NB4 (cell line): Measurements from ENCODE around the gene SPRTN.
A peak's percentile ranks its signal among the peaks of the same experiment; 100 is the strongest.

Experiments
- DNase-seq: peaks from one replicate; pipeline ENCODE4 v3.0.0; 2010; ENCODE audit warnings: low read depth
- H3K4me3 ChIP-seq: one replicate; pipeline ENCODE4 v1.5.1; 2011; ENCODE audit warnings: mild to moderate bottlenecking, low read depth, low read length, moderate library complexity
- MYC ChIP-seq: IDR thresholded peaks from 2 replicates; pipeline ENCODE4 v1.6.1; 2011; ENCODE audit warnings: low read depth, low read length
- POLR2A ChIP-seq: IDR thresholded peaks from 2 replicates; pipeline ENCODE4 v1.6.1; 2011; ENCODE audit warnings: mild to moderate bottlenecking; ENCODE audit not compliant: insufficient read length; ENCODE audit errors: extremely low read depth
- TF ChIP-seq, protein P1 (sequence below): IDR thresholded peaks from one replicate; pipeline ENCODE4 v1.5.1; 2012; ENCODE audit warnings: low read depth, low read length
- TF ChIP-seq, protein P2 (sequence below): IDR thresholded peaks from 2 replicates; pipeline ENCODE4 v1.6.1; 2011; ENCODE audit warnings: low read depth, low read length

Gene SPRTN, protein sequence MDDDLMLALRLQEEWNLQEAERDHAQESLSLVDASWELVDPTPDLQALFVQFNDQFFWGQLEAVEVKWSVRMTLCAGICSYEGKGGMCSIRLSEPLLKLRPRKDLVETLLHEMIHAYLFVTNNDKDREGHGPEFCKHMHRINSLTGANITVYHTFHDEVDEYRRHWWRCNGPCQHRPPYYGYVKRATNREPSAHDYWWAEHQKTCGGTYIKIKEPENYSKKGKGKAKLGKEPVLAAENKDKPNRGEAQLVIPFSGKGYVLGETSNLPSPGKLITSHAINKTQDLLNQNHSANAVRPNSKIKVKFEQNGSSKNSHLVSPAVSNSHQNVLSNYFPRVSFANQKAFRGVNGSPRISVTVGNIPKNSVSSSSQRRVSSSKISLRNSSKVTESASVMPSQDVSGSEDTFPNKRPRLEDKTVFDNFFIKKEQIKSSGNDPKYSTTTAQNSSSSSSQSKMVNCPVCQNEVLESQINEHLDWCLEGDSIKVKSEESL

GRCh38 chr1:231338270-231339128 is at the start of gene SPRTN:
Gene SPRTN (plus strand): TSS chr1:231338293. CDS start chr1:231338384, 91 bp downstream.
- peak within 1 kb of the TSS; percentile 97 for H3K4me3 ChIP-seq
- TF ChIP-seq MYC (no peak), POLR2A (peak; percentile 6)
- peak; percentile 49 for DNase-seq

GRCh38 chr1:231295938-231296337 is 42.2 kb upstream of the SPRTN start:
- TF ChIP-seq, protein P1, sequence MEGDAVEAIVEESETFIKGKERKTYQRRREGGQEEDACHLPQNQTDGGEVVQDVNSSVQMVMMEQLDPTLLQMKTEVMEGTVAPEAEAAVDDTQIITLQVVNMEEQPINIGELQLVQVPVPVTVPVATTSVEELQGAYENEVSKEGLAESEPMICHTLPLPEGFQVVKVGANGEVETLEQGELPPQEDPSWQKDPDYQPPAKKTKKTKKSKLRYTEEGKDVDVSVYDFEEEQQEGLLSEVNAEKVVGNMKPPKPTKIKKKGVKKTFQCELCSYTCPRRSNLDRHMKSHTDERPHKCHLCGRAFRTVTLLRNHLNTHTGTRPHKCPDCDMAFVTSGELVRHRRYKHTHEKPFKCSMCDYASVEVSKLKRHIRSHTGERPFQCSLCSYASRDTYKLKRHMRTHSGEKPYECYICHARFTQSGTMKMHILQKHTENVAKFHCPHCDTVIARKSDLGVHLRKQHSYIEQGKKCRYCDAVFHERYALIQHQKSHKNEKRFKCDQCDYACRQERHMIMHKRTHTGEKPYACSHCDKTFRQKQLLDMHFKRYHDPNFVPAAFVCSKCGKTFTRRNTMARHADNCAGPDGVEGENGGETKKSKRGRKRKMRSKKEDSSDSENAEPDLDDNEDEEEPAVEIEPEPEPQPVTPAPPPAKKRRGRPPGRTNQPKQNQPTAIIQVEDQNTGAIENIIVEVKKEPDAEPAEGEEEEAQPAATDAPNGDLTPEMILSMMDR, result no peak
- TF ChIP-seq, protein P2, sequence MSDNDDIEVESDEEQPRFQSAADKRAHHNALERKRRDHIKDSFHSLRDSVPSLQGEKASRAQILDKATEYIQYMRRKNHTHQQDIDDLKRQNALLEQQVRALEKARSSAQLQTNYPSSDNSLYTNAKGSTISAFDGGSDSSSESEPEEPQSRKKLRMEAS, result no peak
- TF ChIP-seq POLR2A, result no peak
- TF ChIP-seq MYC, result no peak
- H3K4me3 ChIP-seq, result no peak overlapping the region
- DNase-seq, result no peak

DNA sequence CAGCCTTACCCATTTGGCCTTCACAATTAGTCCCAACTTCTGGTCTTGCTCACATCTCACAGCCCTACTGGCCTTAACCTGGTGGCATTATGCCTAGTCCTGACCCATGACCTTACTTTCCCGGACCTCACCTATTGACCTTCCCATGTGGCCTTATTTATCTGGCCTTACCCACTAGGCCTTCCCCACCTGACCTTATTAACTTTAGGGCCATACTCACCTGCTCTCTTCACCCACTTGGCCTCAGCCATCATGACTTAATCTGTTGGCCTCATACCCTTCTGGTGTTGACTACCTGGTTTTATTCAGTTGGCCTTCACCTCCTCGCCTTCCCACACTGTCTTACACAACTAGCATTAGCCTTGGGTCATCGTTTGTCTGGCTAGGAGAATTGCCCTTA is 36.1 kb upstream of the SPRTN start:
- DNase-seq, result no peak
- no peak overlapping the region for H3K4me3 ChIP-seq
- no peak for TF ChIP-seq POLR2A
- TF ChIP-seq MYC, result no peak
- TF ChIP-seq, protein P1, result no peak
- TF ChIP-seq, protein P2, result no peak

DNA sequence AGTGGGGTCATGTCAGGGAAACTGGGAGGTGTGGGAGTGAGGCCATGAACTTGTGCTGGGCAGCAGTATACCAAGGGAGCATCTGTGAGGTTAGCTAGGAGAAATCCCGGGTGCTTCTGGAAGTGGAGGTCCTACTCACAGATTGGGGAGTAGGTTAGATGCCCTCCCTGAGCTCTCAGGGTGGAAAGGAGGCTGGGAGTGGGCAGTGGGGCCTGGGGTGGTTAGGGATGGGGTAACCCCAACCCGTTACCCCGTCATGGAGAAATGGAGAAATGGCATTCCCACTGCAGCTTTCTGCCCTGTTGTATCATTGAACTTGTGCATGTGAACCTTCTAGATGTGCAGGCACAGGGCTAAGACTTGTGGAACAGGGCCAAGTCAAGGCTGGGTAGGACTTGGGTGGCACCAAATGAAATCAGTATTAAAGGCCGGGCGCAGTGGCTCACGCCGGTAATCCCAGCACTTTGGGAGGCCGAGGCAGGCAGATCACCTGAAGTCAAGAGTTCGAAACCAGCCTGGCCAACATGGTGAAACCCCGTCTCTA is 27.6 kb upstream of the SPRTN start:
- DNase-seq, result no peak
- TF ChIP-seq POLR2A (no peak), MYC (no peak)
- no peak overlapping the region for H3K4me3 ChIP-seq

DNA sequence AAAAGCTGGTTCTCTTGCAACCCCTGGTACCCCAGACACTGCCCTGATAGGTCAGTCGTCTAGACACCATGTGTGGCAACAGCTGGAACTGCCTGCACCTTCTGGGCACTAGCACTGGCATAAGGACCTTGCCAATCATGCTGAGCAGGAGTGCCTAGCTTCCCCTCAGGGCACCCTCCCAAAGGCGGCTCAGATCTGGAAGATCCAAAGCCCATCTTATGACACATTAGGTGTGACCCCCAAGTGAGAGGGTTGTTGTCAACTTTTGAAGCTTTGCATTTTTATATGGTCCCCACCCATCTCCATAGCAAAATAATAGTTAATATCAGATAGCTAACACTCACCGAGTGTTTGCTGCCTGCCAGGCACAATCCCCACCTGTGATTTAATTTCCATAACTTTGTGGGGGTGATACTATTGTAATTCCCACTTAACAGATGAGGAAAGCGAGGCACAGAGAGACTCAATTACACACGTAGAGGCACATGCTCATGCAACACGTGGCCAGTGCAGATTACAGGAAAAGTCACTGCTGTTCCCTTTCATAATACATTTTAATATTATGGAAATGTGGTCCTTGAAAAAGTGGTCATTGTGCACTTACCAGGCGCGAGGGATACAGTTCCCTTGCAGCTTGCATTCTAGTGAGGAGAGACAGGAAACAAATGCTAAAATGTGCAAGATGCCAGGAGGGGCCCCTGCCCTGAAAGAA is 26.2 kb upstream of the SPRTN start:
- TF ChIP-seq, protein P1, result no peak
- no peak for TF ChIP-seq POLR2A
- DNase-seq, result no peak
- no peak overlapping the region for H3K4me3 ChIP-seq

- no peak overlapping the region for H3K4me3 ChIP-seq
- DNase-seq, result no peak
- TF ChIP-seq POLR2A, result no peak
- TF ChIP-seq, protein P2, result no peak
- TF ChIP-seq MYC, result no peak
Observed at GRCh38 chr1:231312432-231312788, 25.7 kb upstream of the SPRTN start.

- TF ChIP-seq, protein P2, result no peak
- TF ChIP-seq, protein P1, result no peak
- H3K4me3 ChIP-seq, result no peak overlapping the region
- DNase-seq, result no peak
Observed at GRCh38 chr1:231313661-231314060, 24.4 kb upstream of the SPRTN start.
